ENCODE measurements around the gene EPN3. TPM values are rescaled to one million over a fixed set of nuclear protein-coding genes. Genes with fewer than 3 reads are reported as not detected.

The EPN3 gene
- total RNA-seq, 1 donor from 2014 or later, result 1.5 TPM

DNA sequence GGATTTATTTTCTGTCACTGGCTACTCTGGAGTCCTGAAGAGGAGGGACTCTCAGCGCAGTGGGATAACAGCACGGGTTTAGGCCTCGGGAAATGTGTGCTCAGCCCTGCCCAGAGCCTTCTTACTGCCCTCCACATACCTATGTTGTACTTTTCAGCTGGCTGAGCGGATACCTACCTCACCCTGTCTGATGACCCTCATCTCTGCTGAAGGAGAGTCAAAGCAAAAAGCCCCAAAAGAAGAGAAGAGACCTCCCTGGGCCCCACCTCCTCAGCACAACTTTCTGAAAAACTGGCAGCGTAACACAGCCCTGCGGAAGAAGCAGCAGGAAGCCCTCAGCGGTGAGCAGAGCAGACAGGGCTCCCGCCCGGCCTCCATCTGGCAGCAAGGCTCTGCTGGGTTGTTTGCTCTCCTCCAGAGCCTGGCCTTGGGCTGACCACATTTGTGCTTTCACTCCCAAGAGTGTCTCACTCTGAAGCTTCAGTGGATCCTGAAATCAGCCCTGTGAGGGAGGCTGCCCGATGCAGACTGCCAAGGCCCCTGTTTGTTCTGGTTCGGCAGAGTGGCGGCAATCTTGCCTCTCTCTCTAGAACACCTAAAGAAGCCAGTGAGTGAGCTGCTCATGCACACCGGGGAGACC lies 14.0 kb upstream of the EPN3 start:
- H3K9me3 ChIP-seq, result no peaks in the 10 kb centered on the region
- intact Hi-C loops (cut with DNase I), result no loop called here
- H3K4me1 ChIP-seq, result no peaks in the 10 kb centered on the region
- no peak overlapping the region for H3K4me3 ChIP-seq
- no peak overlapping the region for H3K27ac ChIP-seq
- DNase-seq (no peak), ATAC-seq (no peak)
- no peaks in the 10 kb centered on the region for H3K36me3 ChIP-seq
- no peaks in the 10 kb centered on the region for H3K27me3 ChIP-seq (ENCODE audit: low read depth)
- TF ChIP-seq, protein P1, sequence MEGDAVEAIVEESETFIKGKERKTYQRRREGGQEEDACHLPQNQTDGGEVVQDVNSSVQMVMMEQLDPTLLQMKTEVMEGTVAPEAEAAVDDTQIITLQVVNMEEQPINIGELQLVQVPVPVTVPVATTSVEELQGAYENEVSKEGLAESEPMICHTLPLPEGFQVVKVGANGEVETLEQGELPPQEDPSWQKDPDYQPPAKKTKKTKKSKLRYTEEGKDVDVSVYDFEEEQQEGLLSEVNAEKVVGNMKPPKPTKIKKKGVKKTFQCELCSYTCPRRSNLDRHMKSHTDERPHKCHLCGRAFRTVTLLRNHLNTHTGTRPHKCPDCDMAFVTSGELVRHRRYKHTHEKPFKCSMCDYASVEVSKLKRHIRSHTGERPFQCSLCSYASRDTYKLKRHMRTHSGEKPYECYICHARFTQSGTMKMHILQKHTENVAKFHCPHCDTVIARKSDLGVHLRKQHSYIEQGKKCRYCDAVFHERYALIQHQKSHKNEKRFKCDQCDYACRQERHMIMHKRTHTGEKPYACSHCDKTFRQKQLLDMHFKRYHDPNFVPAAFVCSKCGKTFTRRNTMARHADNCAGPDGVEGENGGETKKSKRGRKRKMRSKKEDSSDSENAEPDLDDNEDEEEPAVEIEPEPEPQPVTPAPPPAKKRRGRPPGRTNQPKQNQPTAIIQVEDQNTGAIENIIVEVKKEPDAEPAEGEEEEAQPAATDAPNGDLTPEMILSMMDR (IDR thresholded peaks at IDR 0.05), result no peak

DNA sequence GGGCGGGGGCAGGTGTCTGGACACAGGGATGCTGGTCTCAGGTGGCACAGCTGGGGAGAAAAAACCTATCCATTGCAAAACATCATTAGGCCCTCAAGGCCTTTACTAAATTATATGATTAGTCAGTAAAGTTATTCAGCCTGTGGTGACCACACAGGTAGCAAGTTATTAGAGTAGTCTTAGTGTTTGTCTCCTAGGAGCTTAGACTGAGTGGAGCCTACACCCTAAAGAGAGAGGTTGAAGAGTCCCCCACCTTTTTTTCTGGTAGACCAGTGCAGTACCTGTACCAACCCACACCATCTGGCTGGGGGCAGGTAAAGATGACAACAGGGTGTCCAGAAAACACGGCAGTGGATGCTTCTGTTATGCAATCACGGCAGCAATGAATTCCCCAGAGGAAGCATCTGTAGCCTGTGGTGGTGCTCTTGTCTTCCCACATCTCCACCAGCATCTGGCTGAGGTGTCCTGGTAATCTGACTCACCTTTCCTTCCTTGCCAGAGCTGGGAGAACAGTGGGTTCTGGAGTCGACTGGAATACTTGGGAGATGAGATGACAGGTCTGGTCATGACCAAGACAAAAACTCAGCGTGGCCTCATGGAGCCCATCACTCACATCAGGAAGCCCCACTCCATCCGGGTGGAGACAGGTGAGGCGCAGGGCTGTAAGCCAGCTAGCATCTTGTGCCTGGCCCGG lies 13.2 kb upstream of the EPN3 start:
- H3K27me3 ChIP-seq (ENCODE audit: low read depth), result no peaks in the 10 kb centered on the region
- no peaks in the 10 kb centered on the region for H3K4me1 ChIP-seq
- H3K27ac ChIP-seq, result no peak overlapping the region
- ATAC-seq (no peak), DNase-seq (no peak)
- no peak overlapping the region for H3K4me3 ChIP-seq
- TF ChIP-seq, protein P1 (IDR thresholded peaks at IDR 0.05), result no peak
- intact Hi-C loops (cut with DNase I), result no loop called here
- H3K9me3 ChIP-seq, result no peaks in the 10 kb centered on the region
- no peaks in the 10 kb centered on the region for H3K36me3 ChIP-seq

DNA sequence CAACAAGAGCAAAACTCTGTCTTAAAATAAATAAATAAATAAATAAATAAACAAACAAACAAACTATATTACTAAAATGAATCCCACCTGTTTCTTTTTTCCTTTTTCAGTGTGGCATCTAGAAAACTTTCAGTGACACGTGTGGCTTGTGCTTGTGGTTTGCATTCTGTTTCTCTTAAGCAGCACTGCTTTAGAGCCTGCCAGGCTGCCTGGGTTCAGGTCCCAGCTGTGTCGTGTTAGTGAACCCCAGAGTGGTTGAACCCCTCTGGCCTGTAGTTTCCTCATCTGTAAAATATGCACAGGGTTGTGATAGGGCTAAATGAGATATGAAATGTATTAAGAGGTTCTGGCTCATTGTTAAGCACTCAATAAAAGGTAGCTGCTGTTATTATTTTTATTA lies 12.1 kb upstream of the EPN3 start:
- H3K4me1 ChIP-seq, result no peaks in the 10 kb centered on the region
- H3K9me3 ChIP-seq, result no peaks in the 10 kb centered on the region
- H3K27ac ChIP-seq, result no peak overlapping the region
- no peaks in the 10 kb centered on the region for H3K27me3 ChIP-seq (ENCODE audit: low read depth)
- intact Hi-C loops (cut with DNase I), result no loop called here
- ATAC-seq (no peak), DNase-seq (no peak)
- H3K36me3 ChIP-seq, result no peaks in the 10 kb centered on the region
- TF ChIP-seq, protein P1 (IDR thresholded peaks at IDR 0.05), result no peak
- H3K4me3 ChIP-seq, result no peak overlapping the region

DNA sequence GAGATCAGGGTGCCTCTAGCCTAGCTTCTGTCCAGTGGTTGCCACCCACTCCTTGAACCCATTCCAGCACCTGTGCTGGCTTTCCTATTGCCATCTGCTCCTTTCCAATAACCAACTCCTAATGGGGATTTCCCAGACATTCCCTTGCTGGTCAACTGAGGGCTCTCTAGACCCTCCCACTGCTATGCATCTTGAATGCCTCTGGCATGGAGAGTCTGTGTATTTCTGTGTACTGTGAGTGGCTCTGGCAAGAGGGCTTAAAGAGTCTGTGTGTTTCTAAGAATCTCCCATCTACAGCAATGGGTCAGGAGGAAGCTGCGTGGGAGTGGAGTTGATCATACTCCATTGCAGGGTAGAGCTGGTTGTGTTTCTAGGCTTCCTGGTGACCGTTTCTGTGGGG lies 11.0 kb upstream of the EPN3 start:
- Histone ChIP-seq H3K27ac (no peak overlapping the region), H3K4me1 (no peaks in the 10 kb centered on the region), H3K27me3 (ENCODE audit: low read depth) (no peaks in the 10 kb centered on the region), H3K4me3 (no peak overlapping the region), H3K9me3 (no peaks in the 10 kb centered on the region), H3K36me3 (no peaks in the 10 kb centered on the region)
- TF ChIP-seq, protein P1 (IDR thresholded peaks at IDR 0.05), result no peak
- intact Hi-C loops (cut with DNase I), result no loop called here
- ATAC-seq (no peak), DNase-seq (no peak)

DNA sequence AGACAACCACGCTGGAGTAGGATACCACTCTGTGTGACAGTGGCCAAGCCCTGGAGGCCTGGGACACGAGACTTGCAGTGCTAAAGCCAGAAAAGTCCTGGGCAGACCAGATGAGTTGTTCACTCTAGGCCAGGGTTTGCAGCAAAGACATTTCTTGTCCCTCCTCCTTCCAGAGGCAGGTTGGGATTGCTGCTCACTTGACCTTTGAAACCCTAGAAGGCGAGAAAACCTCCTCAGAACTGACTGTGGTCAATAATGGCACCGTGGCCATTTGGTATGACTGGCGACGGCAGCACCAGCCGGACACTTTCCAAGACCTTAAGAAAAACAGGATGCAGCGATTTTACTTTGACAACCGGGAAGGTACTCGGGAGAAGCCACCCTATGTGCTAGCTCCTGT lies 9.8 kb upstream of the EPN3 start:
- intact Hi-C loops (cut with DNase I), result no loop called here
- Histone ChIP-seq H3K4me3 (no peak overlapping the region), H3K9me3 (no peaks in the 10 kb centered on the region), H3K27me3 (ENCODE audit: low read depth) (no peaks in the 10 kb centered on the region), H3K4me1 (no peaks in the 10 kb centered on the region), H3K36me3 (no peaks in the 10 kb centered on the region), H3K27ac (no peak overlapping the region)
- TF ChIP-seq, protein P1 (IDR thresholded peaks at IDR 0.05), result no peak
- DNase-seq, result no peak
- ATAC-seq, result no peak

Data from lower lobe of right lung (tissue), 2 donors.